GM13976 (cell line): ENCODE data around the gene CR2.

Experiments used
- DNase-seq: peaks from one replicate; pipeline ENCODE4 v3.0.0; 2012; ENCODE audit warnings: low spot score
- in situ Hi-C: fragments of 300-500 bp; cut with MboI; formaldehyde crosslinking; loops from one replicate; pipeline ENCODE4 v1.12.0; 2022; ENCODE audit warnings: low sequenced_read_pairs, mixed read lengths, inconsistent platforms; ENCODE audit not compliant: unreplicated experiment
- TF ChIP-seq, protein P1 (sequence below): IDR thresholded peaks from 2 replicates; pipeline ENCODE4 v1.5.1; 2012; ENCODE audit warnings: borderline replicate concordance, mild to moderate bottlenecking; ENCODE audit not compliant: insufficient read depth; ENCODE audit errors: extremely low read depth, missing control alignments, control extremely low read depth

CR2 gene

DNA sequence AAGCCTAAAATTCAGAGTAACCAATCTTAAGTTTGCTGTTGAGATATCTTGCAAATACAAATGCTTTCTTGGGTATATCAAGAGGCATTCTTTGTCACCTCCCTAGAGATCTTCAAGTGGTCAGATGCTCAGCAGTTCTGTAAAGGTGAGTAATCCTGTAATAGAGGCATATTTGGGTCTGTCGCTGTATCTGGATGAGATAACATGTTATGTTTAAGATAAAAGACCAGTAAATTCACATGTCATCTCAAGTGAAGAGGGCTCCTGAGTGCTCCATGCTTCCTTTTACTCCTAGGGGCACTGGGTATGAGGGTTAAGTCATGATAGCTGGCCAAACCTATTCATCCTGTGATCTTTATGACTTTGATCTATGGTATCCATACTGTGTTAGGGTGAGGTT, 7.5 kb downstream of the CR2 start:
- DNase-seq, result no peak
- TF ChIP-seq, protein P1, sequence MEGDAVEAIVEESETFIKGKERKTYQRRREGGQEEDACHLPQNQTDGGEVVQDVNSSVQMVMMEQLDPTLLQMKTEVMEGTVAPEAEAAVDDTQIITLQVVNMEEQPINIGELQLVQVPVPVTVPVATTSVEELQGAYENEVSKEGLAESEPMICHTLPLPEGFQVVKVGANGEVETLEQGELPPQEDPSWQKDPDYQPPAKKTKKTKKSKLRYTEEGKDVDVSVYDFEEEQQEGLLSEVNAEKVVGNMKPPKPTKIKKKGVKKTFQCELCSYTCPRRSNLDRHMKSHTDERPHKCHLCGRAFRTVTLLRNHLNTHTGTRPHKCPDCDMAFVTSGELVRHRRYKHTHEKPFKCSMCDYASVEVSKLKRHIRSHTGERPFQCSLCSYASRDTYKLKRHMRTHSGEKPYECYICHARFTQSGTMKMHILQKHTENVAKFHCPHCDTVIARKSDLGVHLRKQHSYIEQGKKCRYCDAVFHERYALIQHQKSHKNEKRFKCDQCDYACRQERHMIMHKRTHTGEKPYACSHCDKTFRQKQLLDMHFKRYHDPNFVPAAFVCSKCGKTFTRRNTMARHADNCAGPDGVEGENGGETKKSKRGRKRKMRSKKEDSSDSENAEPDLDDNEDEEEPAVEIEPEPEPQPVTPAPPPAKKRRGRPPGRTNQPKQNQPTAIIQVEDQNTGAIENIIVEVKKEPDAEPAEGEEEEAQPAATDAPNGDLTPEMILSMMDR, result no peak
- in situ Hi-C loops, result no loop called here

DNA sequence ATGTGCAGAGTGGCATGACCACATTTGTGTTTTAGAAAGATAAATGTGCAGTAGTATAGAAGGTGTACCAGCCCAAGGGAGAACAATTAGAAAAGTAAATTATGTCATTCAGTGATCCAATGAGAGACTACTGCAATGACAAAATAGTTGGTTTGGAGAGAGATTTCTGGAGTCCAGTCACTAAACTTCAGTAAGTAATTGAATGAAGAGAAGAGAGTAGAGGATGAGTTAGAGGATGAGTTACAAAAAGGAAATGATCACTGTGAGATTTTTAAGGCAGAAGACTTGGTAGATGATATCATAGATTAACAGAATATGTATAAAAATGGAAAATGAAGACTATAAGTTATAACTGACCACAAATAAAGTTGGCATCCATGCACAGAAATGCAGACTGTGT, 8.4 kb downstream of the CR2 start:
- in situ Hi-C loops, result no loop called here
- TF ChIP-seq, protein P1, result no peak
- no peak for DNase-seq

DNA sequence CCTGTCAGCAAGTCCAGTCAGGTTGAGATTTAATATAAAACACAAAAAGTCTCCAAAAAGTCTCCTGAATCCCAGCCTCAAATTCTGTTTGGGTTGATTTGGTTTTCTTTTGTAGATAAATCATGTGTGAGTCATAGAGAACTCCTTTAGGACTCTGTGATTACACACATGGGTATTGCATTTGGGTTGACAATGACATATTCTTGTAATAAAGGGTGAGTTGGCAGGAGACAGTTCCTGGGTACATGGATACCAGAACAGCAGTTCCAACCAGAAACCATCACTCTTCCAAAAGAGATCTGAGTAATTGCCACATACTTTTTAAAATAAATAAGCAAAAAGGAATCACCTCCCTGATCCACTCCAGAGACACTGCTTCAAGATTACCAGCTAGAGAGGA, 8.9 kb downstream of the CR2 start:
- in situ Hi-C loops, result no loop called here
- DNase-seq, result no peak
- TF ChIP-seq, protein P1, result no peak

DNA sequence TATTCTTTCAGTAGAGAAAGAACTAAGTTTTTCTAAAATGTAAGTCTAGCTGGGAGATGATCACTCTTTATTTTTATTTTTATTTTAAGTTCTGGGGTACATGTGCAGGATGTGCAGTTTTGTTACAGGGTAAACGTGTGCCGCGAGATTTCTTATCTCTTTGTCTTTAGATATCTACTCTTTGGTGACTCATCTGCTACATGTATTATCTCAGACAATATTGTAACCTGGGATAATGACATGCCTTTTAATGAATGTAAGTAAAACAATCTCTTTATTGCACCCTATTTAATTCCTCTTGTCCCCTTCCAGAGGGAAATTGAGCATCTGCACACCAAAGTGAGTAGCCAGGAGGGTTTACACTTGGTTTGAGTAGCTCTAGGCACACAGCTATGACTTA, 9.4 kb downstream of the CR2 start:
- DNase-seq, result no peak
- in situ Hi-C loops, result no loop called here
- TF ChIP-seq, protein P1, result no peak

DNA sequence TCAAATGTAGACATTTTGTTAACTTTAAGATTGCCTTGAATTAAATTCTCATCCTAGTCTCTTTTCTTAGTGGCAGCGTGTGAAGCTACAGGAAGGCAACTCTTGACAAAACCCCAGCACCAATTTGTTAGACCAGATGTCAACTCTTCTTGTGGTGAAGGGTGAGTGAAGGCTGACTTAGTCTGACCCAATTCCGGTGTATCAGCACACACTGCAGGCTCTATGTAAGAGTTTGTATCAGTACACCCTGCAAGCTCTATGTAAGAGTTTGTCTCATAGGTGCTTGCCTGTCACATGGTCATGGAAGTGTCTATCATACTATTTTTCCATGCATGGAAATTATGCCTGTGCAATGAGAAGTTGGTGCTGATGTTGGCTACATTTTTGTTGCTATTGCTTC, 16.8 kb downstream of the CR2 start:
- TF ChIP-seq, protein P1, result no peak
- in situ Hi-C loops, result no loop called here
- DNase-seq, result no peak

DNA sequence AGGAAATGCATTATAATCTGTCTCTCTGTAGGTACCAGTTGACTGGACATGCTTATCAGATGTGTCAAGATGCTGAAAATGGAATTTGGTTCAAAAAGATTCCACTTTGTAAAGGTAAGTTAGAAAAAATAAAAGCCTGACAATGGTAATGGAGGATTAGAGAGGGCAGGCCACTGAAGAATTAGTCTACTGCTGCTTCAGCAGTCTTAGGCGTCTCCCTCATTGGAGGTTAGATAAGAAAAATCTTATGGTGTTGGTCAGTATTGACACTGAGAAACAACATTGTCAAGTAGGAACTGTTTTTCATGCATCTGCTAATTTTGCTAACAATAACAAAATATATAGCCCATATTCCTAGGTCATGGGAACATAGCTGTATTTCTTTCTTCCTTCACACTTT, 20.1 kb downstream of the CR2 start:
- in situ Hi-C loops, result no loop called here
- TF ChIP-seq, protein P1, result no peak
- no peak for DNase-seq

DNA sequence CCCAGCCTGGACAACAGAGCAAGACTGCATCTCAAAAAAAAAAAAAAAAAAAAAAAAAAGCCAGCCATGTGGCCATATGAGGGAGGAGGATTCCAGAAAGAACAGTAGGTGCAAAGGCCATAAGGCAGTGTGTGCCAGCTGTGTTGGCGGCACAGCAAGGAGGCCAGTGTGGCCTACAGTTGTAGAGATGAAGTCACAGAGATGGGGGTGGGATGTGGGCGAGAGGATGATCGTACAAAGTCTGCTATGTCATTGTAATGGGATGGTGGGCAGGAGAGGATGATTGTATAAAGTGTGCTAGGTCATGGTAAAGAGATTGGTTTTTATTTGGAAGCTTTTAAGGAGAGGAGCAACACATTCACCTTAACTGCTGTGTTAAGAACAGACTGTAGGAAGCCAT, 32.1 kb downstream of the CR2 start:
- TF ChIP-seq, protein P1, result no peak
- DNase-seq, result no peak
- in situ Hi-C loops, result loop anchor here (25.0 kb wide), 1 partner anchor 399 kb away; the partner anchor contains the start of gene C4BPB
